Glutamatergic neuron (in vitro differentiated cells): ENCODE measurements around the gene CAP2. TPM values are rescaled to one million over a fixed set of nuclear protein-coding genes. Genes with fewer than 3 reads are reported as not detected.

Source experiments
- DNase-seq: peaks from one replicate; pipeline ENCODE4 v3.0.0; 2022
- H3K27ac Mint-ChIP-seq: one replicate; pipeline ENCODE4 v1.8.0; 2020; ENCODE audit warnings: mild to moderate bottlenecking, mixed read lengths, inconsistent platforms; ENCODE audit not compliant: unreplicated experiment
- H3K27me3 Mint-ChIP-seq: one replicate; pipeline ENCODE4 v1.8.0; 2020; ENCODE audit warnings: mild to moderate bottlenecking, moderate library complexity, mixed read lengths, inconsistent platforms; ENCODE audit not compliant: unreplicated experiment
- H3K36me3 Mint-ChIP-seq: one replicate; pipeline ENCODE4 v1.8.0; 2020; ENCODE audit warnings: mild to moderate bottlenecking, mixed read lengths, inconsistent platforms; ENCODE audit not compliant: unreplicated experiment
- H3K4me1 Mint-ChIP-seq: one replicate; pipeline ENCODE4 v1.8.0; 2020; ENCODE audit warnings: mild to moderate bottlenecking, low read depth, mixed read lengths, inconsistent platforms; ENCODE audit not compliant: unreplicated experiment
- H3K4me3 Mint-ChIP-seq: one replicate; pipeline ENCODE4 v1.8.0; 2020; ENCODE audit warnings: mild to moderate bottlenecking, mixed read lengths, inconsistent platforms; ENCODE audit not compliant: unreplicated experiment
- H3K9me3 Mint-ChIP-seq: one replicate; pipeline ENCODE4 v1.8.0; 2020; ENCODE audit warnings: mild to moderate bottlenecking, moderate library complexity, mixed read lengths, inconsistent platforms; ENCODE audit not compliant: unreplicated experiment
- CTCF ChIP-seq: fragments of 200-600 bp; sonication (generic); IDR thresholded peaks from one replicate; pipeline ENCODE4 v1.5.0; 2021; ENCODE audit not compliant: partially characterized antibody, unreplicated experiment
- total RNA-seq: library from RNA; stranded (reverse); fragmentation: NEBNext Ultra II Directional; extraction: Animal tissue kit (Norgen Biotek cat#: 25700); gene quantifications from one replicate; pipeline ENCODE4 v1.2.1, GENCODE V29; 2021; ENCODE audit not compliant: unreplicated experiment

Gene CAP2
- total RNA-seq, 1 donor from 2014 or later = 24.4 TPM

- H3K9me3 Mint-ChIP-seq = peaks cover 1% of the 10 kb centered on the region
- no peaks in the 10 kb centered on the region for H3K27me3 Mint-ChIP-seq
- no peak for DNase-seq
- H3K27ac Mint-ChIP-seq = no peak overlapping the region
- no peak for TF ChIP-seq CTCF
- peaks cover 16% of the 10 kb centered on the region for H3K4me1 Mint-ChIP-seq
- H3K4me3 Mint-ChIP-seq = no peak overlapping the region
- H3K36me3 Mint-ChIP-seq = no peaks in the 10 kb centered on the region
These were observed 98.2 kb downstream of the CAP2 start for GRCh38 chr6:17491416-17492142.

GRCh38 chr6:17492350-17492749 is 99.0 kb downstream of the CAP2 start:
- Mint-ChIP-seq H3K4me3 (no peak overlapping the region), H3K4me1 (peaks cover 19% of the 10 kb centered on the region), H3K36me3 (no peaks in the 10 kb centered on the region), H3K9me3 (peaks cover 1% of the 10 kb centered on the region), H3K27ac (no peak overlapping the region), H3K27me3 (no peaks in the 10 kb centered on the region)
- TF ChIP-seq CTCF = no peak
- DNase-seq = no peak

- H3K4me1 Mint-ChIP-seq = peaks cover 22% of the 10 kb centered on the region
- H3K4me3 Mint-ChIP-seq = no peak overlapping the region
- peaks cover 1% of the 10 kb centered on the region for H3K9me3 Mint-ChIP-seq
- no peak for DNase-seq
- TF ChIP-seq CTCF = no peak
- no peak overlapping the region for H3K27ac Mint-ChIP-seq
- H3K36me3 Mint-ChIP-seq = no peaks in the 10 kb centered on the region
- no peaks in the 10 kb centered on the region for H3K27me3 Mint-ChIP-seq
These were observed 99.9 kb downstream of the CAP2 start for GRCh38 chr6:17493286-17493685.

GRCh38 chr6:17494177-17494576 is 100.8 kb downstream of the CAP2 start:
- peak overlapping the region; percentile 25 for H3K4me3 Mint-ChIP-seq
- H3K9me3 Mint-ChIP-seq = peaks cover 1% of the 10 kb centered on the region

More at GRCh38 chr6:17494177-17494576, 100.8 kb downstream of the CAP2 start:
- H3K36me3 Mint-ChIP-seq = no peaks in the 10 kb centered on the region
- TF ChIP-seq CTCF = no peak
- H3K27ac Mint-ChIP-seq = no peak overlapping the region
- DNase-seq = no peak
- H3K4me1 Mint-ChIP-seq = peaks cover 22% of the 10 kb centered on the region
- no peaks in the 10 kb centered on the region for H3K27me3 Mint-ChIP-seq
